SK-N-SH treated with all-trans-retinoic acid at 6 μM for 48 hours (cell line): ENCODE measurements around the gene PSMC3.

Experiments
- BACH2 ChIP-seq: fragments of 250-450 bp; sonication (Bioruptor Pico); IDR thresholded peaks from 2 replicates; pipeline ENCODE4 v1.9.0; 2021; ENCODE audit warnings: mild to moderate bottlenecking, borderline replicate concordance
- CREB5 ChIP-seq: fragments of 250-450 bp; sonication (Bioruptor Pico); IDR thresholded peaks from 2 replicates; pipeline ENCODE4 v1.5.1; 2020; ENCODE audit warnings: low read depth, mild to moderate bottlenecking, moderate library complexity
- CSDC2 ChIP-seq: fragments of 250-450 bp; sonication (Bioruptor Pico); IDR thresholded peaks from 2 replicates; pipeline ENCODE4 v1.5.0; 2020; ENCODE audit warnings: mild to moderate bottlenecking, moderate library complexity
- CSRNP3 ChIP-seq: fragments of 250-450 bp; sonication (Bioruptor Pico); IDR thresholded peaks from 2 replicates; pipeline ENCODE4 v1.5.1; 2021; ENCODE audit warnings: mild to moderate bottlenecking, moderate library complexity
- PATZ1 ChIP-seq: fragments of 250-450 bp; sonication (Bioruptor Pico); IDR thresholded peaks from 2 replicates; pipeline ENCODE4 v1.8.0; 2020; ENCODE audit warnings: mild to moderate bottlenecking, moderate library complexity, borderline replicate concordance
- POU6F1 ChIP-seq: fragments of 250-450 bp; sonication (Bioruptor Pico); IDR thresholded peaks from 2 replicates; pipeline ENCODE4 v1.8.0; 2021; ENCODE audit warnings: low read depth, mild to moderate bottlenecking, moderate library complexity, borderline replicate concordance
- ZFP30 ChIP-seq: fragments of 450-650 bp; formaldehyde crosslinking; IDR thresholded peaks from 2 replicates; pipeline ENCODE4 v1.5.0; 2022; ENCODE audit warnings: mild to moderate bottlenecking, moderate library complexity
- ZNF565 ChIP-seq: fragments of 450-650 bp; formaldehyde crosslinking; conservative IDR thresholded peaks from 2 replicates; pipeline ENCODE4 v1.5.0; 2020; ENCODE audit warnings: low read depth, mild to moderate bottlenecking, moderate library complexity

- TF ChIP-seq CSDC2 (no peak), ZNF565 (CRISPR knock-in tag) (no peak), CREB5 (CRISPR knock-in tag) (no peak), POU6F1 (CRISPR knock-in tag) (no peak), BACH2 (no peak), CSRNP3 (CRISPR knock-in tag) (no peak), ZFP30 (CRISPR knock-in tag) (no peak), PATZ1 (CRISPR knock-in tag) (no peak)
Observed at GRCh38 chr11:47436726-47437125, 10.5 kb upstream of the PSMC3 start.
